DND-41 (cell line): Measurements from ENCODE around the gene SLC12A8.

Experiments used
- ATAC-seq: fragments of 200-7000 bp; cut with Tn5 transposase; 3 replicates; pipeline ENCODE4 v1.9.1; 2021; ENCODE audit warnings: low read depth; ENCODE audit not compliant: insufficient read depth
- DNase-seq: peaks from one replicate; pipeline ENCODE4 v3.0.0-alpha.2; 2020
- H2AFZ ChIP-seq: 2 replicates; pipeline ENCODE4 v1.6.0; 2012; ENCODE audit warnings: low read depth, low read length
- H3K27ac ChIP-seq: 2 replicates; pipeline ENCODE4 v1.5.1; 2012; ENCODE audit warnings: low read length, inconsistent platforms
- H3K27me3 ChIP-seq: fragments of 200-600 bp; sonication (generic); 2 replicates; pipeline ENCODE4 v1.6.0; 2012; ENCODE audit warnings: low read length, mild to moderate bottlenecking, inconsistent platforms; ENCODE audit not compliant: insufficient read depth, poor library complexity
- H3K36me3 ChIP-seq: 2 replicates; pipeline ENCODE4 v1.5.1; 2012; ENCODE audit warnings: low read length, inconsistent platforms; ENCODE audit not compliant: insufficient read depth
- H3K4me1 ChIP-seq: 2 replicates; pipeline ENCODE4 v1.5.1; 2012; ENCODE audit warnings: mild to moderate bottlenecking, low read length; ENCODE audit not compliant: insufficient read depth
- H3K4me2 ChIP-seq: 2 replicates; pipeline ENCODE4 v1.6.0; 2012; ENCODE audit warnings: mild to moderate bottlenecking, moderate library complexity, low read length, inconsistent platforms; ENCODE audit not compliant: insufficient read depth
- H3K4me3 ChIP-seq, 2 experiments: fragments of 200-600 bp in 1 of 2; shearing (Covaris generic) in 1 of 2; 2 replicates each; pipeline ENCODE4 v1.5.1; 2012 to 2016; ENCODE audit warnings: inconsistent platforms in 2 of 2, low read length in 2 of 2, mild to moderate bottlenecking in 2 of 2, low read depth in 1 of 2, moderate library complexity in 1 of 2
- H3K79me2 ChIP-seq: 2 replicates; pipeline ENCODE4 v1.6.0; 2012; ENCODE audit warnings: low read length, inconsistent platforms; ENCODE audit not compliant: insufficient read depth
- H3K9ac ChIP-seq: 2 replicates; pipeline ENCODE4 v1.6.0; 2012; ENCODE audit warnings: low read depth, mild to moderate bottlenecking, inconsistent platforms, low read length, moderate library complexity
- H3K9me3 ChIP-seq: 2 replicates; pipeline ENCODE4 v1.5.1; 2012; ENCODE audit warnings: low read length, moderate library complexity, mild to moderate bottlenecking, inconsistent platforms; ENCODE audit not compliant: insufficient read depth, severe bottlenecking
- H4K20me1 ChIP-seq: 2 replicates; pipeline ENCODE4 v1.6.0; 2012; ENCODE audit warnings: low read length; ENCODE audit not compliant: insufficient read depth
- CTCF ChIP-seq: IDR thresholded peaks from 2 replicates; pipeline ENCODE4 v1.5.1; 2012; ENCODE audit warnings: borderline replicate concordance, low read length, moderate library complexity, mild to moderate bottlenecking; ENCODE audit not compliant: poor library complexity, severe bottlenecking; ENCODE audit errors: extremely low read depth
- EZH2 ChIP-seq: IDR thresholded peaks from 3 replicates; pipeline ENCODE4 v1.6.1; 2012; ENCODE audit warnings: borderline replicate concordance, low read depth, mild to moderate bottlenecking, moderate library complexity, low read length, inconsistent platforms; ENCODE audit not compliant: severe bottlenecking

Gene SLC12A8

GRCh38 chr3:125076464-125076863 is 136.1 kb downstream of the SLC12A8 start:
- no peaks in the 10 kb centered on the region; the same call in 1 of the 2 replicates for H4K20me1 ChIP-seq
- no peak overlapping the region for H2AFZ ChIP-seq
- peaks cover 3% of the 10 kb centered on the region for H3K27me3 ChIP-seq
- no peaks in the 10 kb centered on the region for H3K36me3 ChIP-seq
- H3K4me1 ChIP-seq, result no peaks in the 10 kb centered on the region
- H3K4me3 ChIP-seq, result no peak overlapping the region
- TF ChIP-seq CTCF, result no peak
- no peaks in the 10 kb centered on the region for H3K79me2 ChIP-seq
- no peak overlapping the region for H3K27ac ChIP-seq
- H3K4me2 ChIP-seq, result no peak overlapping the region
- no peak for DNase-seq
- no peak for ATAC-seq
- no peaks in the 10 kb centered on the region for H3K9me3 ChIP-seq
- H3K9ac ChIP-seq, result no peak overlapping the region

GRCh38 chr3:125075738-125076137 is 136.8 kb downstream of the SLC12A8 start:
- no peaks in the 10 kb centered on the region for H3K36me3 ChIP-seq
- H3K4me2 ChIP-seq, result no peak overlapping the region
- TF ChIP-seq CTCF, result no peak
- TF ChIP-seq EZH2, result no peak
- H4K20me1 ChIP-seq, result no peaks in the 10 kb centered on the region; the same call in 1 of the 2 replicates
- H2AFZ ChIP-seq, result no peak overlapping the region
- no peak overlapping the region for H3K4me3 ChIP-seq
- no peaks in the 10 kb centered on the region for H3K4me1 ChIP-seq
- 0 out of 3 replicates have a peak, but pooled peaks have one; percentile 42 for ATAC-seq
- no peak for DNase-seq
- peaks cover 3% of the 10 kb centered on the region for H3K27me3 ChIP-seq
- no peaks in the 10 kb centered on the region for H3K9me3 ChIP-seq
- no peak overlapping the region for H3K9ac ChIP-seq
- H3K79me2 ChIP-seq, result no peaks in the 10 kb centered on the region
- H3K27ac ChIP-seq, result no peak overlapping the region

- H4K20me1 ChIP-seq, result no peaks in the 10 kb centered on the region; the same call in 1 of the 2 replicates
- no peak overlapping the region for H2AFZ ChIP-seq
- DNase-seq (no peak), ATAC-seq (no peak)
- H3K4me3 ChIP-seq, result no peak overlapping the region
- peaks cover 3% of the 10 kb centered on the region for H3K27me3 ChIP-seq
- H3K4me2 ChIP-seq, result no peak overlapping the region
- no peaks in the 10 kb centered on the region for H3K4me1 ChIP-seq
- no peak for TF ChIP-seq EZH2
- H3K79me2 ChIP-seq, result no peaks in the 10 kb centered on the region
- no peaks in the 10 kb centered on the region for H3K9me3 ChIP-seq
- no peaks in the 10 kb centered on the region for H3K36me3 ChIP-seq
- no peak overlapping the region for H3K9ac ChIP-seq
- no peak overlapping the region for H3K27ac ChIP-seq
These were observed 139.1 kb downstream of the SLC12A8 start for GRCh38 chr3:125073390-125073905.

GRCh38 chr3:125072749-125073389 is 139.7 kb downstream of the SLC12A8 start:
- Histone ChIP-seq H3K4me1 (no peaks in the 10 kb centered on the region), H4K20me1 (no peaks in the 10 kb centered on the region; the same call in 1 of the 2 replicates), H3K4me3 (no peak overlapping the region), H3K9ac (no peak overlapping the region), H2AFZ (no peak overlapping the region), H3K4me2 (no peak overlapping the region), H3K36me3 (no peaks in the 10 kb centered on the region), H3K27ac (no peak overlapping the region), H3K79me2 (no peaks in the 10 kb centered on the region), H3K27me3 (peaks cover 3% of the 10 kb centered on the region), H3K9me3 (no peaks in the 10 kb centered on the region)
- DNase-seq (no peak), ATAC-seq (no peak)
- TF ChIP-seq EZH2, result no peak
- TF ChIP-seq CTCF, result no peak
